Activated naive CD4-positive, alpha-beta T cell treated with anti-CD3 and anti-CD28 coated beads, Interleukin-2, amount 50 U/mL, for 72 hours (primary cell): ENCODE results near the gene MICAL3. TPM values are rescaled to one million over a fixed set of nuclear protein-coding genes. Genes with fewer than 3 reads are reported as not detected.
"Not testable (repeated sequence)": the region's sequence is repeated elsewhere in the genome, so short reads cannot be mapped to it uniquely, and the experiment has no call there.

Source experiments
- ATAC-seq, 2 donors: fragments of 150-1000 bp; cut with Tn5 transposase; 2 replicates each; pipeline ENCODE4 v1.10.0; 2021; ENCODE audit warnings: mild to moderate bottlenecking in 2 of 2, moderate library complexity in 2 of 2
- DNase-seq, 2 donors: peaks; one replicate each; pipeline ENCODE4 v3.0.0; 2021 to 2022; ENCODE audit warnings: low spot score in 2 of 2
- H3K27ac Mint-ChIP-seq, 2 donors: one replicate each; pipeline ENCODE4 v1.8.0; 2022; ENCODE audit warnings: mild to moderate bottlenecking in 2 of 2, mixed read lengths in 2 of 2
- H3K36me3 Mint-ChIP-seq, 2 donors: one replicate each; pipeline ENCODE4 v1.8.0; 2022; ENCODE audit warnings: mixed read lengths in 2 of 2
- H3K9me3 Mint-ChIP-seq, 2 donors: one replicate each; pipeline ENCODE4 v1.8.0; 2022; ENCODE audit warnings: mixed read lengths in 2 of 2
- total RNA-seq, 2 donors: library from RNA; stranded (reverse); gene quantifications; one replicate each; pipeline ENCODE4 v1.2.3, GENCODE V29; 2022

MICAL3 gene
- total RNA-seq, 2 donors from 2014 or later = 19.5 to 30.2 TPM

GRCh38 chr22:18022876-18023275, 1.5 kb downstream of the MICAL3 start:
- H3K27ac Mint-ChIP-seq = no peak overlapping the region
- no peak for DNase-seq
- no peak for ATAC-seq
- H3K9me3 Mint-ChIP-seq = no peaks in the 10 kb centered on the region
- no peaks in the 10 kb centered on the region for H3K36me3 Mint-ChIP-seq

GRCh38 chr22:18021431-18021830, 2.9 kb downstream of the MICAL3 start:
- DNase-seq = no peak
- H3K9me3 Mint-ChIP-seq = no peaks in the 10 kb centered on the region
- no peak for ATAC-seq
- H3K27ac Mint-ChIP-seq = no peak overlapping the region
- H3K36me3 Mint-ChIP-seq = no peaks in the 10 kb centered on the region

GRCh38 chr22:18020743-18021142, 3.6 kb downstream of the MICAL3 start:
- H3K36me3 Mint-ChIP-seq, DNase-seq, ATAC-seq, H3K9me3 Mint-ChIP-seq, H3K27ac Mint-ChIP-seq: not testable (repeated sequence)

- Mint-ChIP-seq H3K27ac (no peak overlapping the region), H3K9me3 (no peaks in the 10 kb centered on the region), H3K36me3 (no peaks in the 10 kb centered on the region)
- ATAC-seq (no peak), DNase-seq (no peak)
Observed at GRCh38 chr22:18013947-18014346, 10.4 kb downstream of the MICAL3 start.

GRCh38 chr22:18013436-18013835, 10.9 kb downstream of the MICAL3 start:
- no peak for DNase-seq
- no peak for ATAC-seq
- H3K36me3 Mint-ChIP-seq = no peaks in the 10 kb centered on the region
- no peak overlapping the region for H3K27ac Mint-ChIP-seq
- H3K9me3 Mint-ChIP-seq = no peaks in the 10 kb centered on the region

GRCh38 chr22:18012531-18012930, 11.8 kb downstream of the MICAL3 start:
- no peak for ATAC-seq
- H3K36me3 Mint-ChIP-seq = no peaks in the 10 kb centered on the region
- H3K9me3 Mint-ChIP-seq = no peaks in the 10 kb centered on the region
- no peak for DNase-seq
- no peak overlapping the region for H3K27ac Mint-ChIP-seq

- Mint-ChIP-seq H3K36me3 (no peaks in the 10 kb centered on the region), H3K27ac (no peak overlapping the region), H3K9me3 (no peaks in the 10 kb centered on the region)
- DNase-seq (no peak), ATAC-seq (no peak)
Observed at GRCh38 chr22:18010266-18010665, 14.1 kb downstream of the MICAL3 start.

GRCh38 chr22:18008136-18008535, 16.2 kb downstream of the MICAL3 start:
- Mint-ChIP-seq H3K9me3 (no peaks in the 10 kb centered on the region), H3K27ac (no peak overlapping the region), H3K36me3 (no peaks in the 10 kb centered on the region)
- no peak for DNase-seq
- ATAC-seq = no peak

GRCh38 chr22:18005201-18005926, 19.0 kb downstream of the MICAL3 start:
- H3K36me3 Mint-ChIP-seq = peaks cover 0 to 6% of the 10 kb centered on the region in 2 donors
- no peak overlapping the region for H3K27ac Mint-ChIP-seq
- DNase-seq (no peak), ATAC-seq (no peak)
- no peaks in the 10 kb centered on the region for H3K9me3 Mint-ChIP-seq

GRCh38 chr22:18001894-18002315, 22.5 kb downstream of the MICAL3 start:
- not testable (repeated sequence) for DNase-seq, H3K9me3 Mint-ChIP-seq, H3K36me3 Mint-ChIP-seq, ATAC-seq
- H3K27ac Mint-ChIP-seq = peak overlapping the region; percentile 93 to 99

GRCh38 chr22:18001040-18001893, 23.1 kb downstream of the MICAL3 start:
- DNase-seq = peak; percentile 69 to 82
- peak overlapping the region; percentile 93 to 99 for H3K27ac Mint-ChIP-seq
- H3K9me3 Mint-ChIP-seq = no peaks in the 10 kb centered on the region
- ATAC-seq = peak; percentile 59 to 85
- H3K36me3 Mint-ChIP-seq = peaks cover 0 to 6% of the 10 kb centered on the region in 2 donors

- peak overlapping the region in 1 of 2 donors; percentile 57 for H3K27ac Mint-ChIP-seq
- H3K36me3 Mint-ChIP-seq = peaks cover 0 to 6% of the 10 kb centered on the region in 2 donors
- DNase-seq (peak in 1 of 2 donors; percentile 12), ATAC-seq (no peak)
- no peaks in the 10 kb centered on the region for H3K9me3 Mint-ChIP-seq
Observed at GRCh38 chr22:18000441-18001039, 23.8 kb downstream of the MICAL3 start.

GRCh38 chr22:17999851-18000250, 24.5 kb downstream of the MICAL3 start:
- Mint-ChIP-seq H3K36me3 (peaks cover 0 to 6% of the 10 kb centered on the region in 2 donors), H3K9me3 (no peaks in the 10 kb centered on the region), H3K27ac (peak overlapping the region in 1 of 2 donors; percentile 57)
- ATAC-seq (no peak), DNase-seq (no peak)

- no peaks in the 10 kb centered on the region for H3K9me3 Mint-ChIP-seq
- ATAC-seq (no peak), DNase-seq (no peak)
- no peak overlapping the region for H3K27ac Mint-ChIP-seq
- peaks cover 0 to 6% of the 10 kb centered on the region in 2 donors for H3K36me3 Mint-ChIP-seq
Observed at GRCh38 chr22:17998913-17999312, 25.4 kb downstream of the MICAL3 start.

- DNase-seq (no peak), ATAC-seq (no peak)
- peaks cover 0 to 6% of the 10 kb centered on the region in 2 donors for H3K36me3 Mint-ChIP-seq
- H3K27ac Mint-ChIP-seq = peak overlapping the region; percentile 9 to 76
- no peaks in the 10 kb centered on the region for H3K9me3 Mint-ChIP-seq
Observed at GRCh38 chr22:17997456-17997855, 26.9 kb downstream of the MICAL3 start.

- H3K27ac Mint-ChIP-seq, ATAC-seq, DNase-seq, H3K9me3 Mint-ChIP-seq, H3K36me3 Mint-ChIP-seq: not testable (repeated sequence)
Observed at GRCh38 chr22:17995256-17995655, 29.1 kb downstream of the MICAL3 start.
